ENCODE data around the gene LRRC49. TPM values are rescaled to one million over a fixed set of nuclear protein-coding genes. Genes with fewer than 3 reads are reported as not detected.

Gene LRRC49
- total and polyA plus RNA-seq, 2 of the 4 experiments (the other 2 are of a cell fraction): 8.6 to 16.8 TPM

- Histone ChIP-seq H3K27me3 (ENCODE audit: control insufficient read depth, insufficient read depth, low read length) (no peaks in the 10 kb centered on the region), H2AFZ (replicated peaks; ENCODE audit: low read length, poor library complexity) (no peak overlapping the region), H3K56ac (ENCODE audit: extremely low read depth, insufficient read depth, low read length) (no peak overlapping the region), H3K14ac (replicated peaks; ENCODE audit: low read depth, low read length) (no peak overlapping the region), H2BK15ac (ENCODE audit: low read depth, low read length) (no peak overlapping the region), H3K9me3 (ENCODE audit: control insufficient read depth, insufficient read depth, low read length) (no peaks in the 10 kb centered on the region), H3K4me1 (ENCODE audit: control insufficient read depth, insufficient read depth, low read length) (peaks cover 5% of the 10 kb centered on the region), H4K8ac (ENCODE audit: low read depth in 2 of 2, low read length in 2 of 2) (no peak overlapping the region), H2AK5ac (ENCODE audit: low read depth, low read length) (no peak overlapping the region), H3K36me3 (ENCODE audit: control insufficient read depth, insufficient read depth, low read length) (no peaks in the 10 kb centered on the region), H4K20me1 (ENCODE audit: insufficient read depth, low read length) (no peaks in the 10 kb centered on the region), H4K5ac (ENCODE audit: low read depth, low read length) (no peak overlapping the region), H3K23ac (ENCODE audit: low read depth, low read length) (no peak overlapping the region), H3K4me3 (ENCODE audit: insufficient read depth, low read depth, low read length) (no peak overlapping the region), H2BK5ac (ENCODE audit: low read depth, low read length, poor library complexity, severe bottlenecking) (no peak overlapping the region), H3K9ac (ENCODE audit: low read depth, low read length) (no peak overlapping the region), H3K9me1 (ENCODE audit: insufficient read depth, low read length) (peaks cover 2% of the 10 kb centered on the region; the same call in 1 of the 2 replicates), H3K27ac (ENCODE audit: insufficient read depth, low read length) (no peak overlapping the region), H4K91ac (ENCODE audit: insufficient read depth, low read depth, low read length) (no peak overlapping the region), H2AK9ac (replicated peaks; ENCODE audit: low read depth, low read length, poor library complexity) (no peak overlapping the region), H2BK20ac (ENCODE audit: low read depth, low read length) (no peak overlapping the region), H3K18ac (ENCODE audit: low read depth, low read length) (no peak overlapping the region), H3K4me2 (ENCODE audit: low read depth, low read length) (no peak overlapping the region), H3K4ac (ENCODE audit: low read depth, low read length) (no peak overlapping the region), H3K79me1 (ENCODE audit: low read depth in 1 of 2, low read length in 2 of 2) (no peaks in the 10 kb centered on the region), H2BK120ac (ENCODE audit: low read depth, low read length) (no peak overlapping the region)
- DNase-seq: no peak
- TF ChIP-seq RFX5 (IDR thresholded peaks at IDR 0.05; ENCODE audit: low read depth, low read length) (no peak), ELK1 (IDR thresholded peaks at IDR 0.05; ENCODE audit: borderline replicate concordance, low read depth, low read length) (no peak), RAD21 (IDR thresholded peaks at IDR 0.05; ENCODE audit: low read length) (no peak)
- ChIA-PET CTCF (no interaction called here), POLR2A (ENCODE audit: unreplicated experiment) (no interaction called here)
- in situ Hi-C loops (cut with MboI; ENCODE audit: low sequenced_read_pairs) (no loop called here), dilution Hi-C loops (cut with HindIII; ENCODE audit: low sequenced_read_pairs, unreplicated experiment) (no loop called here), intact Hi-C loops (cut with micrococcal nuclease) (no loop called here)
- WGBS, 2 experiments (ENCODE audit: extremely low coverage in 2 of 2, insufficient read length in 1 of 2): no CpG with 5 or more reads among the region's 1 CpG
- no TSS peak for BruUV-seq (replicated peaks)
- ATAC-seq (ENCODE audit: low read depth): no peak
These were observed 206.3 kb downstream of the LRRC49 start for GRCh38 chr15:71098920-71099319.

Other genes with a start within 250 kb of the LRRC49 start
- 505 and 507 TPM in 2 replicates for gene UACA, start 129.3 kb upstream of the LRRC49 start, total RNA-seq (2012; rRNA removed)
- 127 and 156 TPM in 2 replicates for gene UACA, start 129.3 kb upstream of the LRRC49 start, polyA plus RNA-seq (2012; rRNA removed)
- gene LARP6, start 38.7 kb upstream of the LRRC49 start, total RNA-seq (2012; rRNA removed): 36.4 and 78.3 TPM in 2 replicates
- gene LARP6, start 38.7 kb upstream of the LRRC49 start, polyA plus RNA-seq (2012; rRNA removed): 135 and 146 TPM in 2 replicates
- gene THAP10, start 393 bp upstream of the LRRC49 start, total RNA-seq (2012; rRNA removed): 2.3 and 3.6 TPM in 2 replicates
- 2.8 and 3.0 TPM in 2 replicates for gene THAP10, start 393 bp upstream of the LRRC49 start, polyA plus RNA-seq (2012; rRNA removed)
- gene THSD4, start 222.6 kb downstream of the LRRC49 start, total RNA-seq (2012; rRNA removed): 25.5 and 31.1 TPM in 2 replicates
- 30.5 and 31.1 TPM in 2 replicates for gene THSD4, start 222.6 kb downstream of the LRRC49 start, polyA plus RNA-seq (2012; rRNA removed)

All from IMR-90 (cell line).